Inflammatory macrophage (primary cell): Measurements from ENCODE around the gene OBP2A.
"Not testable (repeated sequence)": the region's sequence is repeated elsewhere in the genome, so short reads cannot be mapped to it uniquely, and the experiment has no call there.

Experiments
- DNase-seq, 2 donors: peaks; one replicate each; pipeline ENCODE4 v3.0.0-alpha.2; 2020 to 2022

The OBP2A gene

DNA sequence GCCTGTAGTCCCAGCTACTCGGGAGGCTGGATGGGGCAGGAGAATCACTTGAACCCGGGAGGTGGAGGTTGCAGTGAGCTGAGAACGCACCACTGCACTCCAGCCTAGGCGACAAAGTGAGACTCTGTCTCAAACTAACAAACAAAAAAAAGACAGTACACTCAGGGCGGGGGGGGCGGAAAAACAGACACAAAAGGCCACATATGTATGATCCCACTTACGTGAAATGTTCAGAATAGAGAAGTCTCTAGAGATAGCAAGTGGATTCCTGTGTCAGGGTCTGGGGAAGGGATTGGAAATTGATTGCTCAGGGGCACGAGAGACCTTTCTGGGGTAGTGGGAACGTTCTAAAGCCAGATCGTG is 33.7 kb upstream of the OBP2A start:
- DNase-seq, result no peak

DNA sequence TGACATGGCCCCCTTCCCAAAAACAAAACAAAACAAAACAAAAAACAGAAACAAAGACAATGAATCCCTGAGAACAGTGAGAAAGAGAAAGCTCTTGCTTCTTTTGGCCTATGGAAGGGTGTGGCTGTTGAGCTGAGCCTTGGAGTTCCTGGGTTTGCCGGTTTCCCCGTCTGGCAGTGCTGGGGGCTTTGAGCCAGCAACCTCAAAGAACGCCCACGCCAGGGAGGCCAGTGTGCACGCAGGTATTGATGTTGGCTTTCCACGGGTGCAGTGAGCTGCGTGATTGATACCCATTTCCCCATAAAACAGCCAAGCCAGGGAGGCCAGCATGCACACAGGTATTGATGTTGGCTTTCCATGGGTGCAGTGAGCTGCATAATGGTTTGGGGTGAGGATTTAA is 33.0 kb upstream of the OBP2A start:
- DNase-seq, result no peak

GRCh38 chr9:135513351-135513846 is 32.5 kb upstream of the OBP2A start:
- no peak for DNase-seq

GRCh38 chr9:135513906-135514305 is 32.0 kb upstream of the OBP2A start:
- DNase-seq, result not testable (repeated sequence)

DNA sequence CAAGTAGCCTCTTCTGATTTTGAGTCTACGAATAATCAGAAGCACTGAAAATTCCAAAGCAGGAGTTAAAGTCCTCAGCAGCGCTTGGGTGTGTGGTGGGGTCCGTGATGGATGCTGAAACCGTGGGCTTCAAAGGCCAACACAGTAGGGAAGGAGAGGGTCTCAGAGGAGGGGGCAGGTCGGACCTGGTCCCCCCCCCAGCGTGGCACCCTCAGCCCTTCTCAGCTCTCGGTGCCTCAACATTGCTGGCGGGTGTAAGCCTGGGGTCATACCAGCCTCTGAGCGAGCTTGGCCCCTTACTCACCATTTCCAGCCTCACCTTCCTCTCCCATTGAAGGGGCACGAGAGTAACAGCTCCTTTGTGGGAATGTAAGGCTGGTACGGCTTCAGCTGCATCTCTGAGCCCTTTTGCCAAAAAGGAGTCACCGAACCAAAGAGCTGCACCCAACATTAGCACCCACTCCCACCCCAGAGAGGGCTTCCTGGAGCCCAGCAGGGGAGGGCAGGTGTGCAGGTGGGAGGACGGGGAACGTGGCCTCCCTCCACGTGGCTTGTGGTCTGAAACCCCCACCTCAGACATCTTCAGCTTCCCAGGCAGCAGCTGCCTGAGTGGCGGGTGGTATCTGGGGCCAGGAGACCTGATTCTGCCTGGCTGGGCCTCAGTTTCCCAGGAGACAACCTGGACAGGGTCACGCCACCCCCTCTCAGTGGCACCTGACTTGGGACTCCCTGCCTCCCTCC is 31.4 kb upstream of the OBP2A start:
- DNase-seq, result no peak

DNA sequence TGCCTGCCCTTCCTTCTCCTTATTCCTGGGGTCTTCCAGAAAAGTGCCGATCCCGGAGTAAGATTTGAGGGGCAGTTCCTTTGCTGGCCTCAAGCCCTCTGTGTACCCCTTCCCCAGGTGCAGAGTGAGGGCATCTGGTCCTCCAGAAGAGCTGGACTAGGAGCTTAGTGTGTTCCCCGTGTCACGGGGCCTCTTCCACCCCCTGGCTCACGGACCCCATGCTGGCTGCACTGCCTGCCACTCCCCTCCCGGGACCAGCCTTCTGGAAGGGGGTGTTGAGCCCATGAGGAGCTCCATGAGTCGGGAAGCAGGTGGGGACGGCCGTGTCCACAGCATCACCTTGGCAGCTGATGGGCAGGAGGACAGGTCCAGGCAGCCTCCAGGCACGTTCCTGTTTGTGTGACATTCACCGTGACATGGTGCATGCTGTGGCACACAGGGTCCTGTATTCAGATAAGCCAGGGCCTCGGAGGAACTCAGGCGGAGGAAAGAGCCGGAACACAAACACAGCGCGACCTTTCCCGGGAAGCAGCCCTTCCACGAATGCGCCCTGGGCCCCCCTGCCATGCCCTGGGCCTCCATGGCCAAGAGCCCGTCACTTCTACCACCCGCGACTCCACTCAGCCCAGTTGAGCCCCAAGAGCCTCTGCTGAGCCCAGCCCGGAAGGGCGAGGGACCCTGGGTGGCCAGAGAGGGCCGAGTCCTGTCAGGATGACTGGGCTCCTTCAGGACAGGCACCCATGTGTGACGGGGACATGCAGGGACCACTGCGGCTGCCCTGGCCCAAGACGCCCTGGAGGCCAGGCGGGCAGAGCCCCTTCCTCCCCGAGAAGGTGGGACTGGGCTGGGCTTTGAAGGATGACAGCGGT is 30.6 kb upstream of the OBP2A start:
- DNase-seq, result no peak

GRCh38 chr9:135516132-135516860 is 29.6 kb upstream of the OBP2A start:
- DNase-seq, result no peak

- no peak for DNase-seq
Observed at GRCh38 chr9:135517407-135517822, 28.5 kb upstream of the OBP2A start.

GRCh38 chr9:135519179-135519971 is 26.6 kb upstream of the OBP2A start:
- no peak for DNase-seq

DNA sequence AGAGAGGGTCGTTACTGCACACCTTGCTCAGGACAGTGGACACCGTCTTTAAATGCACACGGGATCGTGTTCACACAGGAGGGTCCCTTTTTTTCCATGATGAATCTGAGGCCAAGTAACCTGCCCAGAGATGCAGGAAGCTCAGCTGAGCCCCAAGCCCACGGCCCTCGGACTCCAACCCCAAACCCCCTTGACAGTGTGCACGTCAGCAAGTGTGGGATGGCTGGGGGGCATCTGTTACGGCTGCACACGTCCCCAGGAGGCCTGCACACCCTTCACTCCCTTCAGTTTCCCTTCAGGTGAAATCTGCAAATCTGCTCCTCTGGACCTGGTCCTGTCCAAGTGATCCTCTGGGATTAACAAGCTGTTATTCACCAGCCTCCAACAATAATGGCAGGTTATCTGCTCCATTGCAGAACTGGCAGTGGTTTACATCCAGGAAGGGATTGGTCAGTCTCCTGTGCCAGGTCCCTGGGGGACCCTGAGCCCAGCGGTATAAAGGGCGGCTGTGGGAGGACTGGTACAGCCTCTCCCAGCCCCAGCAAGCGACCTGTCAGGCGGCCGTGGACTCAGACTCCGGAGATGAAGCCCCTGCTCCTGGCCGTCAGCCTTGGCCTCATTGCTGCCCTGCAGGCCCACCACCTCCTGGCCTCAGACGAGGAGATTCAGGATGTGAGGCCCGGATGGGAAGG is 24.9 kb upstream of the OBP2A start, which contains the start of gene LCN1:
Gene LCN1, plus strand, starts transcription at position 525 of the 692 bp plus-strand sequence. Its CDS starts 58 bp downstream, at position 583.
- DNase-seq, result no peak

- no peak for DNase-seq
Observed at GRCh38 chr9:135521608-135522095, 24.3 kb upstream of the OBP2A start.

GRCh38 chr9:135522137-135522877 is 23.6 kb upstream of the OBP2A start:
- DNase-seq, result no peak

GRCh38 chr9:135522931-135523330 is 23.0 kb upstream of the OBP2A start:
- no peak for DNase-seq

- no peak for DNase-seq
Observed at GRCh38 chr9:135523521-135524129, 22.3 kb upstream of the OBP2A start.

- DNase-seq, result no peak
Observed at GRCh38 chr9:135524130-135524861, 21.6 kb upstream of the OBP2A start.

GRCh38 chr9:135525241-135526088 is 20.5 kb upstream of the OBP2A start:
- DNase-seq, result no peak

GRCh38 chr9:135526089-135526729 is 19.7 kb upstream of the OBP2A start:
- DNase-seq, result no peak
